A549 treated with Mapracorat at 1 μM for 4 hours (cell line): ENCODE results near the gene SH3BGR. TPM values are rescaled to one million over a fixed set of nuclear protein-coding genes. Genes with fewer than 3 reads are reported as not detected.

Source experiments
- total RNA-seq: library from RNA; stranded (reverse); fragments of 200-300 nt; extraction: Qiagen RNA extraction; gene quantifications from 5 replicates; pipeline ENCODE4 v1.2.3, GENCODE V29; 2022

The SH3BGR gene
- 0.30 to 1.3 TPM (median 0.71 TPM) in 4 of 5 replicates, not detected in the other for total RNA-seq

GRCh38 chr21:39451332-39452206 is at the start of gene SH3BGR:
TSS of gene SH3BGR (plus strand) at chr21:39451970. CDS start at chr21:39452097, 127 bp downstream.

GRCh38 chr21:39445321-39446269 is 6.2 kb upstream of the SH3BGR start, which contains the start of gene LCA5L:
TSS of gene LCA5L (minus strand) at chr21:39445778. CDS start at chr21:39428493, 17,285 bp downstream.

Other genes starting within 250 kb of the SH3BGR start
- gene BRWD1, start 138.3 kb upstream of the SH3BGR start, total RNA-seq: 8.2 to 10.7 TPM (median 10.0 TPM) in 5 replicates
- 166 to 196 TPM (median 174 TPM) in 5 replicates for gene HMGN1, start 102.9 kb upstream of the SH3BGR start, total RNA-seq
- 1.7 to 1.9 TPM (median 1.8 TPM) in 5 replicates for gene LCA5L, start 6.2 kb upstream of the SH3BGR start, total RNA-seq
- 0.09 to 0.18 TPM (median 0.15 TPM) in 5 replicates for gene B3GALT5, start 161.0 kb downstream of the SH3BGR start, total RNA-seq